DMS153 treated with DMSO at 0.1 percent for 48 hours (cell line): Measurements from ENCODE around the gene TMEM183A.

ENCODE experiments used
- DNase-seq: peaks from one replicate; lab custom pipeline; 2025; ENCODE audit not compliant: unreplicated experiment; lab: John Stamatoyannopoulos, UW

Gene TMEM183A

GRCh38 chr1:203044546-203045250, 37.5 kb downstream of the TMEM183A start:
- DNase-seq = no peak

- no peak for DNase-seq
Observed at GRCh38 chr1:203045336-203045735, 38.2 kb downstream of the TMEM183A start.

DNA sequence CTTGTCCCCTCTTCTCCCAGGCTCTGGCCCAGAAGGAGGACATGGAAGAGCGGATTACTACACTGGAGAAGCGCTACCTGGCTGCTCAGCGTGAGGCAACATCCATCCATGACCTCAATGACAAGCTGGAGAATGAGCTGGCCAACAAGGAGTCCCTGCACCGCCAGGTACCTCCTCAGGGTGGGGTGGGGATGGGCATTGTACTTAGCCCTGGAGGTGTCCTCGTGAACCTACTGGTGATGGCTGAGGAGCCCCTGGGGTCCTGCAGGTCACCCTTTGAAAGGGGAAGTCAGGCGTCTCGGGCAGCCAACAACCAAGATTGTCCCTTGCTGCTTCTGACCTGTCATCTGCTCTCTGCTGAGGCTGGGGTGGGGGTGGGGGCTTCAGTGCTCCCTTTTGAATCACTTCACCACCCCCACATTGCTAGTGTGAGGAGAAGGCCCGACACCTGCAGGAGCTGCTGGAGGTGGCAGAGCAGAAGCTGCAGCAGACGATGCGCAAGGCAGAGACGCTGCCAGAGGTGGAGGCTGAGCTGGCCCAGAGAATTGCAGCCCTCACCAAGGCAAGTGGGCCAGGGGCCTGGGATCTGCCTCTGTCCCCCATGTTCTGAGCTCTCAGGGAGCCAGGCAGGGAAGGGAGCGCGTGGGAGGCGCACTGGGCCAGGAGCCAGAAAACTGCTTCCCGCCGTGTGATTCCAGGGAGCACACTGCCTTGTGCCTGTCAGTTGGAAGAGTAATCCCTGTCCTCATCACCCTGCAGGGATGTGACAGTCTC, 38.8 kb downstream of the TMEM183A start:
- no peak for DNase-seq

- DNase-seq = no peak
Observed at GRCh38 chr1:203046984-203047630, 39.9 kb downstream of the TMEM183A start.

GRCh38 chr1:203048086-203048485, 40.9 kb downstream of the TMEM183A start:
- no peak for DNase-seq

GRCh38 chr1:203048555-203049051, 41.4 kb downstream of the TMEM183A start:
- no peak for DNase-seq

DNA sequence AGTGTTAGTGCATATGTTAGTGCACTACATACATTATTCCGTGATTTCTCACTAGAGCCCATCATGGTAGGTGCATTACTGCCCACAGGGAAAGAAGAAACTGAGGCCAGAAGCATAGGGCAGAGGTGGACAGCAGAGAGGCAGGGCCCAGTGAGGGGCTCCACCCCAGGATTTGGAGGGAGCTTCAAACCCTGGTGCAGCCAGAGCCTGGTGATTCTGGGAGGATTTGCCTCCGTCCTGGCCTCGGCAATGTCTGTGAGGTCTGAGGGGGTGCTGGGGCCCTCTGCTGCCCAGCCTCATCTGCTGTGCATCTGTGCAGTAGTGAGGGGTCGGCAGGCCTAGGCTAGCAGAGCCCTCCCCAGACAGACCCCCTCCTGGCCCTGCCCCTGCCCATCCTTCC, 41.9 kb downstream of the TMEM183A start:
- no peak for DNase-seq

- DNase-seq = no peak
Observed at GRCh38 chr1:203049576-203050180, 42.5 kb downstream of the TMEM183A start.

DNA sequence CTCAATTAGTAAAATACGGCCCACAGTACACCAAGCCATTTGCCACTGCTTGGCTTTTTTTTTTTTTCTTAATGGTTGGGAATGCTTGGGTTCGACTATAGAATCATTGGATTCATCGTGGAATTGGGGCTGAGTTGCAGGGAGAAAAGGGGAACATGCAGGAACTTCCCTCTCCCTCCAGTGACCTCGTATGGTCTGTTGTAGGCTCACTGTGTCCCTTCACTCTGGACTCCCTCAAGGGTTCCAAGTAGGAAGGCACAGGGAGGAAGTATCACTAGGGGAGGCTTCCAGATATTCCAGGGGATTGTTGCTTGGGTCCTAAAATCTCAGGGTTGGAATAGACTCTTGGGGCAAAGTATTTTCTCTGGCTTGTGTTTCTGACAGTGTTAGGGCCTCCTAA, 43.7 kb downstream of the TMEM183A start:
- DNase-seq = no peak

DNA sequence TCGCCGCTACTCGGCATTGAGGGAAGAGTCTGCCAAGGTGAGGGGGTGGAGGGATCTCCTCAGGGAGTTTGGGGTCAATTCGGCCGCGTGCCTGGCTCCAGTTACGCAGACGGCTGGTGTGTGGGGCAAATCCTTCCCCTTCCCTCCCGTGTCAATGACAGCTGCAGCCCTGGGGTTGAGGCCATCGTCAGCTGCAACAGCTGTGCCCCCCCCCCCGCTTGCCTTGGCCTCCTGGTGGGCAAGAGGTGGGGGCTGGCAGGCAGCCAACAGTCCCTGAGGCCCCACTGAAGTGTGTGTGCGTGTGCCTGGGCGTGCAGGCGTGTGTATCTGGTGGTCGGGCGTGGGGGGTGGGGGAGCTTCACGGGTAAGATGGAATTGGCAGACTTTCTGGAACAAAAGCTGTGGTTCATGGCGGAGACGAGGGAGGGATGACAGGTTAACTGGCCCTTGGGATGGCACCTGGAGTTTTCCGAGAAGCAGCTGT, 44.7 kb downstream of the TMEM183A start:
- no peak for DNase-seq

- no peak for DNase-seq
Observed at GRCh38 chr1:203052601-203053000, 45.4 kb downstream of the TMEM183A start.

- DNase-seq = no peak
Observed at GRCh38 chr1:203054184-203054583, 47.0 kb downstream of the TMEM183A start.

DNA sequence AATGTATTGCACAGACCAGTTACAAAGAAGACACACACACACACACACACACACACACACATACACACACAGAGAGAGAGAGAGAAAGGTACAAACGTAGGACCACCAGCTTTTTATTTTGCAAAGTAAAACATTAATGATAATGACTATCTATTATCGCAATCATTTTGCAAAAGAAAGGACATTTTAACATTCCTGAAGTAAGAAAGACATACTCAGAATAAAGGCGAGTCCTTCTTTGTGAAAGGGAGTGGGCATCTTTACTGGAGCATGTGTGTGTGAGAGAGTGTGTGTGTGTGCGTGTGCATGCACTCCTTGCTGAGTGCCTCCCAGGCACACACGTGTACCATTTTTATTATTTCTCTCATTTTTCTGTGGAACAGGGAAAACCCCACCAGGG, 47.5 kb downstream of the TMEM183A start:
- no peak for DNase-seq

DNA sequence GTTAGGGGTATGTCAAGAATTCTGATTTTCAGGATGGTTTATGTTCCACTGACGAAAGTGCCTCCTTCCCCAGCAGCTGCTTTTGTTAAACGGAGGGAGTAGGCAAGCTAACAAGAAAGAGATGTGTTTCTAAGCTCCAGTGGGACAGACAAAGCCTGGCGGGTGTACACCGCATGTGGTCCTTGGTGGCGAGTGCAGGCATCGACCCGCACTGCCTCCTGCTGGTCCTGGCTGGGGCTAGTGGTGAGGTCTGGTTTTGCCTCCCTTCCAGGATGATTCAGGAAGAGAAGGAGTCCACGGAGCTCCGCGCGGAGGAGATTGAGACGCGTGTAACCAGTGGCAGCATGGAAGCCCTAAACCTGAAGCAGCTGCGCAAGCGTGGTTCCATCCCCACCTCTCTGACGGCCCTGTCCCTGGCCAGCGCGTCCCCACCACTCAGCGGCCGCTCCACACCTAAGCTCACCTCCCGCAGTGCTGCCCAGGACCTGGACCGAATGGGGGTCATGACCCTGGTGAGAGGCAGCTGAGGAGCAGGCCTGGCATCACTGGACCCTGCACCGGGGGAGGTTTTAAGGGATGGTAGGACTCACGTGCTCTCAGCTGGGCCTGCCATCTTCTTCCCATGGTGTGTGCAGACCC, 48.1 kb downstream of the TMEM183A start:
- DNase-seq = no peak

GRCh38 chr1:203056012-203056411, 48.8 kb downstream of the TMEM183A start:
- DNase-seq = no peak

DNA sequence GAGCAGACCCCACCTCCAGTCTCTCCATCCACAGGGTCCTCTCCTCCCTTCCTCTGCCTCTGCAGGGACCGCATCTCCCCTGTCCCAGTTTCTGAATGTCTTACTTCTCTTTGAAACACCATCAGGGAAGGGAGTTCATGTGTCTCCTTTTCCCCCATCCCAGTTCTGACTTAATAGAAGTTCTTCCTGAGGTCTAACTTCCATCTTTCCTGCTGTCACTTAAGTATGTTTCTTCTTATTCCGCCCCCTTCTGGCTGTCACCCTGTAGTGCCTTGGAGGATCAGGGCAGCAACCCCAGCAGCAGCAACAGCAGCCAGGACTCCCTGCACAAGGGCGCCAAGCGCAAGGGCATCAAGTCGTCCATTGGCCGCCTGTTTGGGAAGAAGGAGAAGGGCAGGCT, 49.3 kb downstream of the TMEM183A start:
- no peak for DNase-seq

- DNase-seq = no peak
Observed at GRCh38 chr1:203057911-203058675, 50.9 kb downstream of the TMEM183A start.

GRCh38 chr1:203058676-203058935, 51.4 kb downstream of the TMEM183A start:
- no peak for DNase-seq

GRCh38 chr1:203059485-203059884, 52.3 kb downstream of the TMEM183A start:
- no peak for DNase-seq

- DNase-seq = no peak
Observed at GRCh38 chr1:203060115-203060514, 52.9 kb downstream of the TMEM183A start.
